GM21619 (cell line): Measurements from ENCODE around the gene ADM2.
A peak's percentile ranks its signal among the peaks of the same experiment; 100 is the strongest.

Source experiments
- ATAC-seq: cut with Tn5 transposase; IDR thresholded peaks from one replicate; pipeline ENCODE4 v1.9.1; 2021; ENCODE audit not compliant: unreplicated experiment

ADM2 gene

DNA sequence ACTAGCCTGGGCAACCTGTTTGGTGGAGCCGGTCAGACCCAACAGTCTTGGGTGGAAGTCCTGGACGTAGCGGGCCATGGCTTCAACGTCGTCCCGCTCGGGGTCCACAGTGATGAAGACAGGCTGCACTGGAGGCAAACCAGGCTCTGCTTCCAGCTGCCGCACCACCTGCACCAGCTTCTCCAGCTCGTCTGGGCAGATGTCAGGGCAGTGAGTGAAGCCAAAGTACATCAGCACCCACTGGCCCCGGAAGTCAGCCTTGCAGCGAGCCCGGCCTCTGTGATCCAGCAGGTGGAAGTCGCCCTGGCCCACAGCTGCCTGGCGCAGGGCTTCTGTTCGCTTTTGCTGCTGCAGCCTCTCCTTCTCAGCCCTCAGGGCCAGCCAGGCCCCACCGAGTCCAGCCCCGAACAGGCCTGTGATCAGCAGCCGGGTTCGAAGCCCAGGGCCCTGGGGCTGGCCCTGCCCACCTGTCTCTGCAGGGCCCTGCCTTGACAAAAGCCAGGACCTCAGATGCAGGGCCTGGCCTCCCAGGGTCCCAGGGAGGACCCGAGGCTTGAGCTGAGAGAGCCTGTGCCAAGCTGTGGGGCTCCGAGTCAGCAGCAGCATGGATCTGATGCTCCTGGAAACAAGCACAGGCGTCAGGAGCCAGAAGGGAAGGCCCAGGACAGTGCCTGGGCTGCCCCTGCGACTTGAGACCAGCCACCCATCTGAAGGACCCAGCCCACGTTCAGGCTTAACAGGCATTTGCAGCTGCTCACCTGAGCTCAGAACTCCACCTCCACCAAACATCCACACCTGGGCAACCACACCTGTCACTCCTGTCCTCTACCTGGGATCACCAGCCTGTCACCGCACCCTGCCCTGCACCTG, 42.7 kb downstream of the ADM2 start:
- no peak for ATAC-seq

DNA sequence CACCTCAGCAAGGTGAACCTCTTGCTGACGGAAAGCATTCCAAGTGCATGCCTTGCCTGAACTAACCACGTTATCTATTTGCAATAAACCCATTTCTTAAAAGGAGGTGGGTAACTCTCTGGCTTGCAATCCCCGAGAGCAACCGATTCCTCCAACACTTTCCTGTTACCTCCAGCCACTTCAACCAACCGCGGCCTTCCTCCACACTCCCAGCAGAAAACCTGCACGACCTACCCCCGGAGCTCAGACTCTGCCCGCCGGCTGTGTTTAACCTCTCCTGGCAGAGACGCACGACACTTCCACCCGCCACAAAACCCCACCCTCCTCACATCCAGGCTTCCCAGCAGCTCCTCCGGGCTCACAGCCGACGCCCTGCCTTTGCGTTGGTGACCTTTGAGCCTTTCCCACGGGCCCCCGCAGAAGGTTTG, 43.3 kb downstream of the ADM2 start:
- no peak for ATAC-seq

DNA sequence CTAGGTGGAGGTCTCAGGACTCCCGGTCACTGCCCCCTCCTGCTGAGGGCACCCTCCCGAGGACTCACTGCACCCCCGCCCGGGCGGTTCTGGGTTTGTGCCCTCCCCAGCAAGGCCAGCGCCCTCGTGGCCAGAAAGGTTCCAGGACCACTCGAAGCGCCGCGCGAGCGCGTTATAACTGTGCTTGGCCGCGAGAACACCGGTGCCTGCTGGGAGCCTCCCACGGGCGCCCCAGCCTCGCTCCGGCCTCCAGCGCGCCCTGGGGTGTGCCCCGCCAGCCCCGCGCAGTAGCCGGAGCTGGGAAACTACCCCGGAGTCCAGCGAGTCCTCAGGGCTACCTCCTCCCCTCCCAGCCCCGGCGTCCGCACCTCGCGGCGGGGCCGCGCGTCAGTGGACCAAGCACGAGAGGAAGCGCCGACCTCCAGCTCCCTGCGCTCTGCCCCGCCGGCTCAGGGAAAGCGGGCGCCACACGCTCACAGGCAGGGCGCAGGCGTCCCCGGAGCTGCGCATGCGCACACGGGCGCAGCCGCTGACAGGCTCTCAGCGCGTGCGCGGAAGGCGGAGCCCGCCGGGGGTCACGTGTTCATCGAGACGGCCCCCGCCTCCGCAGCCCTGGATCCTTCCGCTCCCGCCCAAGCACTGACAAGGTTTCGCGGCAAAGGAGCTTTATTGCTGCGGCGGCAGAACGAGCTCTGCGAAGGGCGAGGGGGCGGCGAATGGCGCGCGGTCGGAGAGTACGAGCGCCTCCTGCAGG, 43.9 kb downstream of the ADM2 start, which contains the start of gene SCO2:
Gene SCO2 (minus strand): TSS at position 495 of the 754 bp plus-strand sequence. CDS start 1,187 bp downstream, outside the sequence.
- peak; percentile 34 for ATAC-seq

DNA sequence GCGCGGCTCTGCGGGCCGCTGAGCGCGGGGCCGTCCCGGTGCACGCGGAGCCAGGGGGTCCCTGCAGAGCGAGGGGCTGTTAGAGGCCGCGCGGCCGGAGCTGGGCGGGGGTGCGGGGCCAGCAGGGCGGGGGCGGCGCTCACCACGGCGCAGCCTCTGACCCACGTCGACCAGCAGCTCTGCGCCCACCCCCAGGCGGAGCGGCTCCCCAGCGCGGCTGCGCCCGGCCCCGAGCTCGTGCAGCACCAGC, 44.4 kb downstream of the ADM2 start:
- ATAC-seq: no peak

DNA sequence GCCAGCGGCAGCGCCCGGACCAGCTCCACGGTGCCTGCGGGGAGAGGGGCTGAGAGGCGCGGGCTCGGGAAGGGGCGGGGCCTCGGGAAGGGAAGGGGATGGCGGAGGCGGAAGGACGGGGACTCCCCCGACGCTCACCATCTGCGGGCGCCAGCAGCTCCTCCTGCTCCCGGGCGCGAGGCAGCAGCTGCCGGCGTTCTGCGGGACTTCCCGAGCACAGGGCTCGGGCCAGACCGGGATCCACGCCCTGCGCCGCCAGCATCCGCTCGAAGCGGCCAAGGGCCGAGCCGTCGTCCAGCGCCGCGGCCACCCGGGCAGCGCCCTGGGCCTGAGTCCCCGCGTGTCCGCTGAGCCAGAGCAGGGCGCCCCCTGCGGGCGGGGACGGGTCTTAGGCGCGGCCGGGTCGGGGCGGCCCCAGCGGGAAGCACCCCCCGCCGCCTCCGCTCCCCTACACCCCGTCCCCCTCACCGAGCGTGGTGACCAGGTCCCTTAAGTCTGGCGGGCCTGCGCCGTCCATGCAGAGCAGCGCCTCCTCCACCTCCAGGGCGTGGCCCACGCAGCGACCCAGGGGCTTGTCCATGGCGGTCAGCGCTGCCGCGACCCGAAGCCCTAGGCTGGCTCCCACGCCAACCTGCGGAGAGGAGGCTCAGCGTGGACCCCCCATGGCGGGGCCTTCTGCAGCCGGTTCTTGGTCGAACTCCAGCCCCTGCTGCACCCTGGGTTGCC, 44.9 kb downstream of the ADM2 start:
- ATAC-seq: peak; percentile 23

DNA sequence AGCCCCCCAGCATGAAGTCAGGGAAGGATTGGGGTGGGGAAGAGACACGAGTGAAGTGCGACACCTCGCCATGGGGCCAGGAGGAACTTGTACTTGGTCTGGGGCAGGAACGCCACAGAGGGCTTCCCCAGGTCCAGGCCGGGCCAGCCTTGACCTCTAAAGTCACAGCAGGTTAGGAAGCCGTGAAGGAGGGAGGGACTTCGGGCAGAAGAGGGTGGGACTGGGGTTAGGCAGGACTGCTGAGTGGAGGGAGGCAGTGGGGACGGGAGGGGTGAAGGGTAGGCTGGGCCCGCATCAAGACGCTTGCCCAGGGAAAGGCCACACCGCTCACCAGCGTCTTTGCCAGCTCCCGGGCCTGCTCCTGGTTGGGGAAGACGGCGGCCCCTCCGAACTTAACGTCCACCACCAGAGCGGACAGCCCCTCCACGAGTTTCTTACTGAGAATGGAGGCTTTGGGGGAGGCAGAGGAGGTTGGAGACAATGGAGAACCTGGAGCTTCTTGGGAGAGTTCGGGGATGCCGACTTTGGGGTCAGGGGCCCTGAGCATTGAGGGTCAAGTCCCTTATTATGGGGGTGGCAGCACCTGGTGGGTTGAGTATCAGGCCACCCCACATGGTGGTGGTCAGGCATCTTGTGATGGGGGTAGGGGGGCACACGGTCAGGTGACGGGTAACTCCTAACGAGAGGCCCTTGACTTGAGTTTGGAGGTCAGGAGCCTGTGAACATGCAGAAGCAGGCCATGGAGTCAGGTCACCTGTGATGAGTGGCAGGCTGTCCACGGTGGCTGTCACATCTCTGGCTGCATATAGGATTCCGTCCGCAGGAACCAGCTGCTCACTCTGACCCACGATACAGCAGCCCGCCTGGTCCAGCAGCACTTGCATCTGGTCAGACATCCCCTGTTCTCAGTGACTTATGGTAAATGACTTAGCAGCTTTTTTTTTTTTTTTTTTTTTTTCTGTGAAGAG, 45.8 kb downstream of the ADM2 start:
- ATAC-seq: peak; percentile 1

DNA sequence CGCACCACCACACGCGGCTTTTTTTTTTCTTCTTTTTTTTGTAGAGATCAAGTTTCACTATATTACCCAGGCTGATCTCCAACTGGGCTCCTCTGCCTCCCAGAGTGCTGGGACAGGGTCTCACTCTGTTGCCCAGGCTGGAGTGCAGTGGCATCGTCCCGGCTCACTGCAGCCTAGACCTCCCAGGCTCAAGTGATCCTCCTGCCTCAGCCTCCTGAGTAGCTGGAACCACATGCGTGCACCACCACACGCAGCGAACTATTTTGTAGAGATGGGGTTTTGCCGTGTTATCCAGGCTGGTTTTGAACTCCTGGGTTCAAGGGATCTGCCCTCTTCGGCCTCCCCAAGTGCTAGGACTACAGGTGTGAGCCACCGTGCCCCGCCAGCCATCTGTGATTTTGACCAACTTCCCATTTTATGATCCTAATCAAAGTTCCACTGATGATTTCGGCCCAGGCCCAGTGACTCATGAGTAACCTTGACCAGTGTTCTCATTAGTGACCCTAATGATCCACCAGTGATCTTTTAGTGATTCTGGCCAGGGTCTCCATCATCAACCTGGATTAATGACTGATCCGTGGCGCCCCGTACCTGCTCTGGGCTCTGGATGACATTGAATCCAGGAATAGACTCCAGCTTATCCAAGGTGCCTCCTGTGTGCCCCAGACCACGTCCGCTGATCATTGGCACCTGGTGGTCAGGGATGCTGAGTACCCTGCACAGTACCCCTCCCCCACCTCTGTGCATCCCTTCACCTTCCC, 46.8 kb downstream of the ADM2 start:
- ATAC-seq: no peak

DNA sequence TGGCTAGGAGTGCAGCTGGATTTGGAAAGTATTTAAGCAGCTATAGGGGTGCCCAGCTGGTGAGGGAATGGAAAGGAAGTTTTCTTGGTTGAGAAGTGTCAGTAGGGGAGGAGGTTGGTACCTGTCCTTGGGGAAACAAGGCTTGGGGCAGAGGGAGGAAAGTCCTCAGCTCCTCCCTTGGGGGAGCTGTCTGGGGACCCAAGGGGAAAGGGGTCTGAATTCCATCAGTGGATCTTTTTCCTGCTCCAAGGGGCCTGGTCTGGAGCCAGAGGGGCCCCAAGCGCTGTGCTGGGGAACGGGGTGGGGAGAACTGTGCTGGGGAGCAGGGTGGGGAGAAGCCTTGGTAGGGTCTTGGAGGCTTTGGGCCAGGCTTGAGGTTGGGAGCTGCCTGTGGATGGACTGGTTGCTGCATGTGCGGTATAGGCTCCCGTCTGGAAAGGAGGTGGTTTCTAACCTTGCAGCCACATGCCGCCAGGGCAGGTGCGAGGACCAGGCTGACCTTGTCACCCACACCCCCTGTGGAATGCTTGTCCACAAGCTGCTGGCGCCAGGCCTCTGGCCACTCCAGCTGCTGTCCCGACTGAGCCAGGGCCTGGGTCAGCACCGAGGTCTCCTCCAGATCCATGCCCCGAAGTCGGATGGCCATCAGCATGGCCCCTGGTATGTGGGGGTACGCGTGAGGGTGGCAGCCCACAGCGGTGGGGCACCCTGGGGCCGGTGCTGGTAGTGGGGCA, 47.5 kb downstream of the ADM2 start:
- ATAC-seq: no peak

DNA sequence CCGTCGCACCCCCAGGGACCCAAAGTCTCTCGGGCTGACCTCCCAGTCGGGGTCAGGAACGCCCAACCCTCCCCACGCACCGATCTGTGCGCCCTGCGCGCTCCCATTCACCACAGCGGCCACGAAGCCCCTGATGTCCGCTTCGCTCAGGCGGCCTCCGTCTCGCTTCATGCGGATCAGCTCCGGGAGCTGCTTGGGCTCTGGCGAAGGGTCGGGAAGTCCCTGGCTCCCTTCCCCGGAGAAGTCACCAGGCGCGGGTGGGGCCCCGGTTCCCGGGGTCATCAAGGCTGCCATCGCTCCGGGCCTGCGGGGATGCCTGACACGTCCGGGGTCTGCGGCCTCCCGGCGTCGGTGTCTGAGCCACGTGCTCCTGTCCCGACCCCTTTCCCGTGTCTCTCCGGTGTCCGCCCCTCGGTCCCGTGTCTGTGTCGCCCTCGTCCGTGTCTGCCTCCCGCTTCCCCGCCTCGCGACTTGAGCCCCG, 48.1 kb downstream of the ADM2 start:
- no peak for ATAC-seq

DNA sequence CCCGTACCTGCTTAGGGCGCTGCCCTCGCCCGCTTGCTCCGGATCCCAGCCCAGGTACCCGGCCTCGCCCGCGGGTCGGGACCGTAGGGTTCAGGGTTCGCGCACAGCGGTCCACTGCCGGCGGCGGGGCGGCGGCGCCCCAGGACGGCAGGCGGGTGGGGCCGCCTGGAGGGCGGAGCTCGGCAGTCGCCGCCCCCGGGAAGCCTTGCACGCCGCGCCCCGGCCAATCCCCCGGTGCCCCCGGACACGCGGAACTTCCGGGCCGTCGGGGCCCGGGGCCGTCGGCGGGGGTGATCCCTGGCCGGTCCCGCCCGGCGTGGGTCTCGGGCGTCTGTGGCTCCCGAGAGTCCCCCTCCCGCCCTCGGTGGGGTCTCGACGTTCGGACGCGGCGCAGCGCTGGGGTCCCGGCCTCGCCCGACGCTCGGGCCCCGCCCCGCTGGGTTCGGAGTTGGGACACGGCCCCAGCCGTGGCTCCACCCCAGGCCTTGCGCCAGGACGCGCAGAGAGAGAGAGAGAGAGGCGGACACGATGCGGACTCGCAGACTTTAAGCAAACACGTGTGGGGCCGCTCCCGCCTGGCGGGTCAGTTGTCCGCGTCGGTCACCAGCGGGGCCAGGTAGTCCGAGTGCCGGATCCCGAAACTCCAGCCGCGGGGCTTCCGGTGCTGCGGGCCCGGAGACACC, 48.7 kb downstream of the ADM2 start, which contains the start of gene TYMP:
Gene TYMP (minus strand): TSS at position 116 of the 683 bp plus-strand sequence. CDS start 303 bp downstream, outside the sequence.
- no peak for ATAC-seq

DNA sequence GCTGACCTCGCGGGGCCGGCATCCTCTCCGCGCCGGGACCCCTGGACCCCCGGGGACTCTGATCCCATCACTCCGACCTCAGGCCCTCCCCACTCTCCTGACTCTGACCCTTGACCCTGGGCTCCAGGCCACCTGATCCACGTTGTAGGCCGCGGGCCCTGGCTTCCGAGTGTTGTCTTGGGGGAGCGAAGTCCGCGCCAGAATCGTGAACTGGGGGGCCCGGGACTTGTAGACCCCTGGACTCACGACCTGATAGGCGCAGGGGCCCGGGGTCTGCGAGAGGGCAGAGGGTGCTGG, 49.2 kb downstream of the ADM2 start:
- ATAC-seq: no peak

DNA sequence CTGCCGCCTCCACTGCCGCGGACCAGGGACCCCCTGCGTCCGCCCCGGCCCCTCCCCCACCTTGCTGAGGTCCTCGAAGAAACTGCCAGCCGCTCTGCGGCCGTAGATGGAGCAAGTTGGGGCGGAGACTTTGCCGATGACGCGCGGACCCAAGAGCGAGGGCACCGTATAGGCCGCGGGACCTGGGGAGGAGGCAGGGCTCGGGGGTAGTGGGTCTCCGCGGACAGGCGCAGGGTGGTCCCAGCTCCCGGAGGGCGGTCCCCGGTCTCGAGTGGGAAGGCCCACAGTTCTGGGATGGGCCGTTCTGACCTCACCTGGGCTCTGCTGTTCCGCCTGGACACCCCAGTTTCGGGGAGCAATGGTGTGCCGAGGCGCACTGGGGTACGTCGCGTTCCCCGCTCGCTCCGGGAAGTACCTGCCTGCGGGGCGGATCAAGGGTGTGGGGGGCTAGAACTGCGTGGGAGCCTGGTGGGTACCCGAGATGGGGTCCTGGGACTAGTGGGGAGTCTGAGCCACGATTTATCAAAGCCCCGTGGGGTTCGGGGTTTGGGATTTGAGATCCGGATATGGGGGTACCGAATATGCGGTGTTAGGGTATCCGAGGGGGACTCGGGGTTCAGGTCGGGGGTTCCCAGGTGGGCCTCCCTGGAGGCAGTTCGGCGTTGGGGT, 49.7 kb downstream of the ADM2 start:
- no peak for ATAC-seq

DNA sequence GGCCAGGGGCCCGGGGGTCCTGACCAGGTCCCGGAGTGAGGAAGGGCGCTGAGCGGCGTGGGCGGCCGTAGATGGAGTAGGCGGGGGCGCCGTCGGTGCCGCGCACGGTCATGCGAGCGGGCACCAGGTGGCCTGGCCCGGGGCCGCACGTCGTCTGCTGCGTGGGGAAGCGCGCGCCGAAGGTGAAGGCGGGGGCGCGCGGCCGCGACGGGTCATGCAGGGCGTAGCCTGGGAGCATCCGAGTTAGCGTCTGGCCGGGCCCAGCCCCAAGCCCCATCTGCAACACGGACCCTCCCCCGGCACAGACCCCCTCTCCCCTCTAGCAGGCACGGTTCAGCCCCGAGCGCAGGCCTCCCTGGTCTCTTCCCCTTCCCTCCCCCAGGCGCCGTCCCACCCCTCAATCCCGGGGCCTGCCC, 50.2 kb downstream of the ADM2 start:
- no peak for ATAC-seq

DNA sequence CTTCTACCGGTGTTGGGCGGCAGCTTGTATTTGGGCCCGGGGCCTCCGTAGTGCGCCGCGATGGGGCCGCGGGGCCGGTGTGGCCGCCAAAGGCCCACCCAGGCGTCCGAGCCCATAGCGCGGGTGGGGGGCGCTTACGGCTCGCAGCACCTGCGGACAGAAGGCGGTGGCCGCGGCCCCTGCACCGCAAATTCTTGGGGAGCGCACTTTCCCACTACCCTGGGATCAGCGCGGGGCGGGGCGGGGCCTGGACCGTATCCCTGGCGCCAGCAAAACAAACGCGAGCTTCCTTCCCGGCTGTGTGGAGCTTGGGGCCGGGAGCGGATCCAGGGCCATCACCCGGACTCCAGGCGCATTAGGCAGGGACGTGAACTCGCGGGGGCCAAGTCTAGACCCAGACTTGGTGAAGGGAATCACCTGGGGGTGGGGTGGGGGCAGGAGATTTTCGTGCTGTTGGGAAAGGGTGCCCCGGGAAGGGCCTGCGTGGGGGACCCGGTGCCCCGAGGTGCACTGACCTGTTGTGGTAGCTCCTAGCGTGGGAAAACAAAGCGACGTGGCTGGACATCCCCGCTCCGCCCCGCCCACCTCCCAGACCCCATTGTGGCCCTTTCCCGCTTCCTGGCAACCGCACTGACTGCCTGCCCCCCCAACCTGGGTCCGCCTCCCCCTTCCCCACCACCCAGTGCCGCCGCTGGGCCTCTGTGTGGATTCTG, 50.8 kb downstream of the ADM2 start:
- ATAC-seq: no peak

DNA sequence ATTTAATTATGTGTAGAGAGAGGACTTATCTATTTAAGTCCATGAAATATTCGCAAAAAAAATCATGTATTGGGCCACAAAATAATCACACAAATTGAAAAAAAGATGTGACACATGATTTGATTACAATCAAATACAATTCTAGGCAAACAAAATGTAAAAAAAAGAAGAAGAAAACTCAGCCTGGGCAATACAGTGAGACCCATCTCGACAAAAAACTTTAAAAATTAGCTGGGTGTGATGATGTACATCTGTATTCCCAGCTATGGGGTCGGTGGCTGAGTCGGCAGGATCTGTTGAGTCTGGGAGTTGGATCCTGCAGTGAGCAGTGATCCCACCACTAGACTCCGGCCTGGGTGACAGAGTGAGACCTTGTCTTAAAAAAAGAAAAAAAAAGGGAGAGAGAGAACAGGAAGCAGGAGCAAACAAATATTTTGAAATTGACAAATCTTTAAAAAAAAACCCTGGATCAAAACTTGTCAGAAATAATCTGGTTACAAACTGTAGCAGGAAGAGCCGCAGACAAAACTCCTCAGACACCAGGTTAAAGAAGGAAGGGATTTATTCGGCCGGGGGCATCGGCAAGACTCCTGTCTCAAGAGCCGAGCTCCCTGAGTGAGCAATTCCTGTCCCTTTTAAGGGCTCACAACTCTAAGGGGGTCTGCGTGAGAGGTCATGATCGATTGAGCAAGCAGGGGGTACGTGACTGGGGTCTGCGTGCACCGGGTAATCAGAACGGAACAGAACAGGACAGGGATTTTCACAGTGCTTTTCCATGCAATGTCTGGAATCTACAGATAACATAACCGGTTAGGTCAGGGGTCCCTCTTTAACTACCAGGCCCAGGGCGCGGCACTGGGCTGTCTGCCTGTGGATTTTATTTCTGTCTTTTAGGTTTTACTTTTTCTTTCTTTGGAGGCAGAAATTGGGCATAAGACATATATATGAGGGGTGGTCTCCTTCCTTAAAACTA, 51.8 kb downstream of the ADM2 start:
- ATAC-seq: no peak
